ENCODE results near the gene PRKG1.
"Not testable (repeated sequence)": the region's sequence is repeated elsewhere in the genome, so short reads cannot be mapped to it uniquely, and the experiment has no call there.

The PRKG1 gene

GRCh38 chr10:52029628-52030027 lies 955.3 kb downstream of the PRKG1 start:
- H3K27me3 Mint-ChIP-seq (ENCODE audit: low read depth), result peaks cover 2% of the 10 kb centered on the region
- H3K4me3 Mint-ChIP-seq, result no peak overlapping the region
- no peak overlapping the region for H3K27ac Mint-ChIP-seq
- no peaks in the 10 kb centered on the region for H3K36me3 Mint-ChIP-seq (ENCODE audit: low read depth)
- no peaks in the 10 kb centered on the region for H3K4me1 Mint-ChIP-seq (ENCODE audit: low read depth)
- DNase-seq (ENCODE audit: low spot score), result no peak
- no peaks in the 10 kb centered on the region for H3K9me3 Mint-ChIP-seq

GRCh38 chr10:52030051-52030790 lies 955.9 kb downstream of the PRKG1 start:
- Mint-ChIP-seq H3K4me3 (no peak overlapping the region), H3K9me3 (no peaks in the 10 kb centered on the region), H3K27ac (no peak overlapping the region), H3K36me3 (ENCODE audit: low read depth) (no peaks in the 10 kb centered on the region), H3K4me1 (ENCODE audit: low read depth) (no peaks in the 10 kb centered on the region), H3K27me3 (ENCODE audit: low read depth) (peaks cover 2% of the 10 kb centered on the region)
- no peak for DNase-seq (ENCODE audit: low spot score)

GRCh38 chr10:52030975-52031374 lies 956.7 kb downstream of the PRKG1 start:
- Mint-ChIP-seq H3K4me3 (no peak overlapping the region), H3K27ac (no peak overlapping the region), H3K27me3 (ENCODE audit: low read depth) (peaks cover 2% of the 10 kb centered on the region), H3K9me3 (no peaks in the 10 kb centered on the region), H3K4me1 (ENCODE audit: low read depth) (no peaks in the 10 kb centered on the region), H3K36me3 (ENCODE audit: low read depth) (no peaks in the 10 kb centered on the region)
- DNase-seq (ENCODE audit: low spot score), result no peak

- no peaks in the 10 kb centered on the region for H3K9me3 Mint-ChIP-seq
- no peak for DNase-seq (ENCODE audit: low spot score)
- H3K36me3 Mint-ChIP-seq (ENCODE audit: low read depth), result no peaks in the 10 kb centered on the region
- no peaks in the 10 kb centered on the region for H3K4me1 Mint-ChIP-seq (ENCODE audit: low read depth)
- H3K27me3 Mint-ChIP-seq (ENCODE audit: low read depth), result peaks cover 2% of the 10 kb centered on the region
- H3K4me3 Mint-ChIP-seq, result no peak overlapping the region
- no peak overlapping the region for H3K27ac Mint-ChIP-seq
These were observed 957.5 kb downstream of the PRKG1 start for GRCh38 chr10:52031771-52032170.

- Mint-ChIP-seq H3K27ac (no peak overlapping the region), H3K36me3 (ENCODE audit: low read depth) (no peaks in the 10 kb centered on the region), H3K4me1 (ENCODE audit: low read depth) (no peaks in the 10 kb centered on the region), H3K4me3 (no peak overlapping the region), H3K27me3 (ENCODE audit: low read depth) (peaks cover 2% of the 10 kb centered on the region), H3K9me3 (no peaks in the 10 kb centered on the region)
- no peak for DNase-seq (ENCODE audit: low spot score)
These were observed 958.7 kb downstream of the PRKG1 start for GRCh38 chr10:52032681-52033629.

- H3K27ac Mint-ChIP-seq; H3K4me3 Mint-ChIP-seq; DNase-seq (ENCODE audit: low spot score); H3K4me1 Mint-ChIP-seq (ENCODE audit: low read depth); H3K27me3 Mint-ChIP-seq (ENCODE audit: low read depth); H3K36me3 Mint-ChIP-seq (ENCODE audit: low read depth); H3K9me3 Mint-ChIP-seq: not testable (repeated sequence)
These were observed 964.9 kb downstream of the PRKG1 start for GRCh38 chr10:52039002-52039793.

GRCh38 chr10:52040486-52040885 lies 966.2 kb downstream of the PRKG1 start:
- no peak for DNase-seq (ENCODE audit: low spot score)
- no peak overlapping the region for H3K4me3 Mint-ChIP-seq
- no peaks in the 10 kb centered on the region for H3K9me3 Mint-ChIP-seq
- no peak overlapping the region for H3K27ac Mint-ChIP-seq
- no peaks in the 10 kb centered on the region for H3K4me1 Mint-ChIP-seq (ENCODE audit: low read depth)
- no peaks in the 10 kb centered on the region for H3K36me3 Mint-ChIP-seq (ENCODE audit: low read depth)
- H3K27me3 Mint-ChIP-seq (ENCODE audit: low read depth), result no peaks in the 10 kb centered on the region

DNA sequence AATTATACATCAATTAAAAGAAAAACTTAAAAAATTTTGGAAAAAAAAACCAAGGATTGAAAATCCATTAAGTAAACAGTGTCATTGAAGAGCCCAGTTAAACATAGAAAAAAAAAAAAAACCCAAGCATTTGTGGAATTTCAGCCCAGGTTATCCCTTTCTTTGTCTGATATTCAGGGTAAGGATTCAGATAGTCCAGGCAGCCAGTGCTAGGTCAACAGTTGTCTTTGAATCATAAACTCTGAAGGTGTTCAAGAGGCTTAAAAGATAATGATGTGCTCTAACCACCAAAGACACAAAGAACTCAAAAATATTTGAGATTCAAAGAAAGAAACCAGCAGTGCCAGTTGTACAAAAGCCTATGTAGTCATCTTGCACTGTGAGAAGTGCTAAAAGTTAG lies 969.5 kb downstream of the PRKG1 start:
- H3K9me3 Mint-ChIP-seq, result no peaks in the 10 kb centered on the region
- no peaks in the 10 kb centered on the region for H3K36me3 Mint-ChIP-seq (ENCODE audit: low read depth)
- DNase-seq (ENCODE audit: low spot score), result no peak
- H3K4me3 Mint-ChIP-seq, result no peak overlapping the region
- H3K27me3 Mint-ChIP-seq (ENCODE audit: low read depth), result no peaks in the 10 kb centered on the region
- H3K4me1 Mint-ChIP-seq (ENCODE audit: low read depth), result no peaks in the 10 kb centered on the region
- no peak overlapping the region for H3K27ac Mint-ChIP-seq

GRCh38 chr10:52048051-52048450 lies 973.8 kb downstream of the PRKG1 start:
- Mint-ChIP-seq H3K9me3 (no peaks in the 10 kb centered on the region), H3K4me3 (no peak overlapping the region), H3K27me3 (ENCODE audit: low read depth) (no peaks in the 10 kb centered on the region), H3K4me1 (ENCODE audit: low read depth) (no peaks in the 10 kb centered on the region), H3K36me3 (ENCODE audit: low read depth) (no peaks in the 10 kb centered on the region), H3K27ac (no peak overlapping the region)
- no peak for DNase-seq (ENCODE audit: low spot score)

DNA sequence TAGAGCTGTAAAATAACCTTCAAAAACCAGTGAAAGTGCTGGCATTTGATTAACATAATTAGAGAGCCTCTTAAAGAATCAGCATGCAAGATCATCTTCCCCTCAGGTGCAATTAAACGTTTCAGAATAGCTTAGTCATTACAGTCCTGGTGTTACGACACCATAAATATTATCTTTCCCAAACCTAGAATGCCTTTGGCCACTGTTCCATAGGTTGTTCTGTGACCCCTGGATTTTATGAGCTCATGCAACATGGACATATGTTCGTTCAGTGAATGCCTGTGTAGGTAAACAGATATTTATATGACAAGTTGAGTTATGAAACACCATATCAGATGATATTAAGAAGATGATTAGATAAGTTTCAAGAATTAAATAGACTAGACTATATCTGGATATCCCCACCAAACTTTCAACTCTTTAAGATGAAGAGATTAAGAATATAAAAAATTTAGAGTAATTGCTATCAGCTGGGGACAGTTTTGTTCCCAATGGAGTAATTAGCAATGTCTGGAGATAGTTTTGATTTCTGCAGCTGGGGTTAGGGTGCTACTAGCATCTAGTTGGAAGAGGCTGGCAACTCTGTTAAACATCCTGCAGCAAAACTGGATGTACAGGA lies 976.3 kb downstream of the PRKG1 start:
- no peaks in the 10 kb centered on the region for H3K36me3 Mint-ChIP-seq (ENCODE audit: low read depth)
- no peaks in the 10 kb centered on the region for H3K27me3 Mint-ChIP-seq (ENCODE audit: low read depth)
- H3K4me3 Mint-ChIP-seq, result no peak overlapping the region
- no peak for DNase-seq (ENCODE audit: low spot score)
- H3K27ac Mint-ChIP-seq, result no peak overlapping the region
- H3K4me1 Mint-ChIP-seq (ENCODE audit: low read depth), result no peaks in the 10 kb centered on the region
- H3K9me3 Mint-ChIP-seq, result no peaks in the 10 kb centered on the region

DNA sequence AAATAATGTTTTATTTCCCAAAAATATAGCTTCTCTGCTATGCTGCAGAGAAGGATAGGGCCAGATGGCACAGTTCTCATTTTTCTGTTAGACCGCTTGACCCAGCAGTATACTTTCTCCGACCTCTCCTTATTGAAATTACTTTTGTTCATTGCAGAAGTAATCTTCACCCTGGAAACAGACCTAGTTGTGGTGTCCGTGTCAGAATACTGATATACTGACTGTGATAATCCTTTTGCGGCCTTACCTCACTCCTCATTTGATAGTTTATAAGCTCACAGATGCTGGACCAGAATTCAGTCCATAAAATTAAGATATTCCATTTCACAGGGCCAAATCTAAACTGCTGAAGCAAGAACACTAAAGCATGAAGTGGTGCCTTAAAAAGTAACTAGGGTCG lies 979.2 kb downstream of the PRKG1 start:
- no peak overlapping the region for H3K27ac Mint-ChIP-seq
- no peaks in the 10 kb centered on the region for H3K4me1 Mint-ChIP-seq (ENCODE audit: low read depth)
- H3K27me3 Mint-ChIP-seq (ENCODE audit: low read depth), result no peaks in the 10 kb centered on the region
- H3K4me3 Mint-ChIP-seq, result no peak overlapping the region
- no peaks in the 10 kb centered on the region for H3K9me3 Mint-ChIP-seq
- no peaks in the 10 kb centered on the region for H3K36me3 Mint-ChIP-seq (ENCODE audit: low read depth)
- no peak for DNase-seq (ENCODE audit: low spot score)

GRCh38 chr10:52056291-52056690 lies 982.0 kb downstream of the PRKG1 start:
- Mint-ChIP-seq H3K4me1 (ENCODE audit: low read depth) (no peaks in the 10 kb centered on the region), H3K27me3 (ENCODE audit: low read depth) (no peaks in the 10 kb centered on the region), H3K27ac (no peak overlapping the region), H3K9me3 (no peaks in the 10 kb centered on the region), H3K36me3 (ENCODE audit: low read depth) (no peaks in the 10 kb centered on the region), H3K4me3 (no peak overlapping the region)
- no peak for DNase-seq (ENCODE audit: low spot score)

DNA sequence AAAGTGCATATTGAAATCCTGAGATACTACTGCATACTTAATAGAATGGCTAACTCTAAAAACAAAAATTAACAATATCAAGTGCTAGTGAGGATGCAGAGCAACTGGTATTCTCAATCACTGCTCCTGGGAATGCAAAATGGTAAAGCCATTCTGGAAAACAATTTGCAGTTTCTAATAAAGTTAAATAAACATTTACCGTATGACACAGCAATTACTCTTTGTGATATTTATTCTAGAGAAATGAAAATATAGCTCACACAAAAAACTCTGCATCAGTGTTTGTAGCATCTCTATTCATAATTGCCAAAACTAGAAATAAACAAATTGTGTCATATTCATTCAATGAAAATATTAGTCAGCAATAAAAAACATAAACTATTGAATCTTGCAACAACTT lies 984.8 kb downstream of the PRKG1 start:
- H3K9me3 Mint-ChIP-seq, result no peaks in the 10 kb centered on the region
- H3K27me3 Mint-ChIP-seq (ENCODE audit: low read depth), result no peaks in the 10 kb centered on the region
- H3K4me1 Mint-ChIP-seq (ENCODE audit: low read depth), result no peaks in the 10 kb centered on the region
- H3K4me3 Mint-ChIP-seq, result no peak overlapping the region
- H3K27ac Mint-ChIP-seq, result no peak overlapping the region
- no peak for DNase-seq (ENCODE audit: low spot score)
- no peaks in the 10 kb centered on the region for H3K36me3 Mint-ChIP-seq (ENCODE audit: low read depth)
